NCI-H2029 treated with DMSO at 0.1 percent for 48 hours (cell line): ENCODE measurements around the gene FBXL14.
"Not testable (repeated sequence)": the region's sequence is repeated elsewhere in the genome, so short reads cannot be mapped to it uniquely, and the experiment has no call there.

Experiments
- DNase-seq: peaks from one replicate; lab custom pipeline; 2025; lab: John Stamatoyannopoulos, UW

FBXL14 gene

DNA sequence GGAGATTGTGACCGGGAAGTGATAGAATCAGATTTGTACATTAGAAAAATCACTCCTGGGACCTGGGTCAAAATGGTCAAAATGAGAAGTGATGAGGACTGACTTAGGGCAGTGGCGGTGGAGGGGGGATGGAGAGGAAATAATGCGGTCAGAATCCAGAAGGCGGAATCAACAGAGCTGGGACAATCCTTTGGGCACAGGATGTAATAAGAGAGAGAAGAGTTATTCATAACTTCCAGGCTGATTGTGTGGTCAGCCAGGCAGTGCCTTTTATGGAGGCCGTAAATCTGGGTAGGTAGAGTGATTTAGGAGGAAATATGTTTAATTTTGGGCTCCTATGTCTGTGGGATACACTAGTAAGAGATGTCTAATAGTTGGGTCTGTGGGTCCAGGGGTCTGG, 21.6 kb downstream of the FBXL14 start:
- DNase-seq = no peak

DNA sequence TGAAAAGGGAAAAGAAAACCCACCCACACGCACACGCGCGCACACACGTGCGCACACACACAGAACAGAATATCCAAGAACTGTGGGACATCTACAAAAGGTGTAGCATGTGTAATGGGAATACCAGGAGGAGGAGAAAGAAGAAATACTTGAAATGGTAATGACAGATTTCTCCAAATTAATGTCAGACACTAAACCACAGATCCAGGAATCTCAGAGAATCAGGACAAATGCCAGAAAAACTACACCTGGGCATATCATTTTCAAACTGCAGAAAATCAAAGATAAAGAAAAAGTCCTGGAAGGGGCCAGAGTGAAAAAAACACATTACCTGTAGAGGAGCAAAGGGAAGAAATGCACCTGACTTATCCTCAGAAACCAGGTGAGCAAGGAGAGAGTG, 26.5 kb downstream of the FBXL14 start:
- no peak for DNase-seq

DNA sequence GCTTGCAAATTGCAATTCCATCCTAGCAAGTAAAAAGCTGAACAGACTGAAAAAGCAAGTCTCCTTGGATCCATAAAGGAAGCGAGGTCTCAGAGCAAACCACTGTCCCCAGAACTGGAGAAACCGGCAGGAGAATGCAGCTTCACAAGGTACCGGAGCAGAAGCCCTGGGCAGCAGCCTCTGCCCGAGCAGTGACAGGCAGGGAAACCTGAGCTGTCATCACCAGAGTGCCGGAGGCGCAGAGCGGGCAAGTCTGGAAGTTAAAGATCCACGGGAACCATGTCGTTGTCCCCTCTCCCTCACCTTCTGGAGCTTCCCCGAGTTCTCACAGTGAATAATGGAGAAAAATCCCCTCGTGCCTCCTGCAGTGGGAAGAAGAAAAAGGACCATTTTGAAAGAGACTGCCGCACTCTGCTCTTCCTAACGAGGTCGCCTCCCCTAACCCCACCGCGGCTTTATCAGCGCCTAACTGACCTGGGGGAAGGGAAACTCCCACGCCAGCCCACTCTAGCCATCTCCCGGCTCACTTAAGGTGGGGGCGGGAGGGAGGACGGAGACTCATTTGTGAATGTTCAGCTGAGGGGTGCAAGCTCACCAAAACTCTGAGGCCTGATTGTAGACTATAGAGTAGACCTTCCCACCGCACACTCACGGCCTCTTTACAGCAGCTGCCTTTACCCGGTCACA, 27.8 kb downstream of the FBXL14 start:
- no peak for DNase-seq

GRCh38 chr12:1565172-1565571, 29.2 kb downstream of the FBXL14 start:
- DNase-seq = no peak

DNA sequence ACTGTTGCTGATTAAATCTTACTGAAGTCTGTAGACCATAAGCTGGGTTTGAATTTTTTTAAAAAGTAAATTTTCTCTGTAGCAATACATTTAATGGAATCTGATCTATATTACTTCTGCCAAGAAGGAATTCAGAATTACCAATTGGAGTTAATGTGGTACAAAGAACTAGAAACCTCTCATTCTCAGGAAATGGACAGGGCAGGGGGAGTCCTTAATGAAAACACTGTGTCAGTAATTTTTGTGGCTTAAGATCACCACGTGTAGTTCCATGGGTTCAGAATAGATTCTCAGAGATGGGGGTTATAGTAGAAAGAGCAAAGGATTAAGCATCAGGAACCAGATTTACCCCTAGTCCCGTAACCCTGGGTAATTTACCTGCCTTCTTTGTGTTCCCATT, 30.3 kb downstream of the FBXL14 start:
- no peak for DNase-seq

- no peak for DNase-seq
These were observed 31.5 kb downstream of the FBXL14 start for GRCh38 chr12:1562813-1563407.

- no peak for DNase-seq
These were observed 33.7 kb downstream of the FBXL14 start for GRCh38 chr12:1560704-1561103.

GRCh38 chr12:1559676-1560091, 34.7 kb downstream of the FBXL14 start:
- DNase-seq = peak; percentile 75

GRCh38 chr12:1558108-1558507, 36.3 kb downstream of the FBXL14 start:
- not testable (repeated sequence) for DNase-seq

GRCh38 chr12:1553987-1554982, 40.1 kb downstream of the FBXL14 start:
- DNase-seq = no peak

DNA sequence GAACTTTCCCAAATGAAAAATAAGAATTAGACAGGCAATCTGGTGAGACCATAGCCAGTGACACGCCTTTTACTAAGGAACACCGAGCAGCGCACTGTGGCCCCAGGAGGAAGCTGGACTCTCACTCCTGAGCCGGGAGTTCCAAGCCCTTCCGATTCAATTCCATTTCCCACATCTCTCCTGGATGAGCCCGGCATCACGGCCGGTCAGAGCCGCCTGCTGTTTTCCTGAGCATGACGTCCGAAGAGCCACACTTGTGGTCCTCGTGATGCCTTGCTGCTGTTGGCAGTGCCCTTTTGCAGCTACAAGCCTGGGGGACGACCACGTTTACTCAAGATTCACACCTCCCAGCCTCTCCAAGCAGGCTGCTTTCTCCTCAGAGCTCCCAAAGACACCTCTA, 40.8 kb downstream of the FBXL14 start:
- DNase-seq = no peak

DNA sequence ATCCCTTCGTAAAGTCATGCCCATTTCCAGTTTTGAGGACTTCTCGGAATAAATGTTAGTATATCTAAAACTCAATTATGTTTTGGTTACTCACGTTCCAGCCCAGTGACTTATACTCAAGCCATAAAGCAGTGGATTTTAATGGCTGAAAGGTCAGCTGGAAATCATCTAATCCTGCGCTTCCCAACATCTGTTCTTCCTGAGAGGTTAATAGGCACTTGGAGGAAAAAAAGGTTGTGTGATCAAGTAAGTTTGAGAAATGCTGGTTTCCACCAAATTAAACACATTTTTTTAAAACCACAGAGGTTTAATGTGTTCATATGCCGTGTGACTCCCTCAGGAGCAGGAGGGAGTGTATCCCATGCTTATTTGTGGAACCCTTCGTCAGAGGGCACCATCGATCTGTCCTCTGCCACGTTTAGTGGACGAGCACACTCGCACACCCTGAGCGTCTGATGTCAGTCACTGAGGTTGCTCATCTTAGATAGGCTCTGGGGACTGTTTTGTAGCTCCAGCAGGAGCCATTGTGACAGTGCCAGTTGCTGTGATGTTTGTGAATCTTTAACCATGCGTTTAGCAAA, 41.4 kb downstream of the FBXL14 start:
- no peak for DNase-seq

DNA sequence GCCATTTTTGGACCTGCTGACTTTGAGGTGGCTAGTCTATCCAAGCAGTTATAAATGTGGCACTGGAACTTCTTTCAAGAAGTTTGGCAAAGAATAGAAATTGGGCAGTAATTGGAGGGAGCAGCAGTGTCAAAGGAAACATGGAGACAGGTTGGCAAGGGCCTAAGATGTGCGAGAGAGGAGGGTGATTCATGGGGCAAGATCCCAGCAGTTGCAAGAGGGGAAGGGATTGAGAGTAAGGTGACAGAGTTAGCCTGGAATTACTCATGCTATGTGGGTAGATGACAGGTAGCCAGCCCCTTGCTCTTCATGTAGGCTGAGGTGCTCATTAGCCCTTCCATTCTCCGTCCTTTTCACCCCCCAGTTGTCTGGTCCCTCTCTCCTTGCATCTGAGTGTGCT, 42.2 kb downstream of the FBXL14 start:
- DNase-seq = no peak

DNA sequence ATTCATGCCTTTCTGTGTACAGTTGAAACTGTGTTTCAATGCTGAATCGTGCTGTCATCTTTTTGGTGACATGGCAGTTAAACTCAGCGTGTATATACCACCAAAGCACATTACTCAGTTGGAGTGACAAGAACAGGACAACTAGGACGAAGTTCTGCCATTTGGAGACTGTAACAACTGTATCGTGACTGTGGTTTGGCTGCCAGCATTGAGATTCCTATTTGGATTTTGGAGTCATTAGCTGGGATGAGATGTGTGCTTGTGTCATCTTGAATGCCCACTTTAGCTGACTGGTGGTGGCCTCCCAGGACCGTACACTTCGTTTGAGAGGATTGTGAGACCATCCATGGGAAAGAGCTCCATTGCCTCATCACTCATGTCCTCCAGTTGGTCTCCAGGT, 42.9 kb downstream of the FBXL14 start:
- no peak for DNase-seq

DNA sequence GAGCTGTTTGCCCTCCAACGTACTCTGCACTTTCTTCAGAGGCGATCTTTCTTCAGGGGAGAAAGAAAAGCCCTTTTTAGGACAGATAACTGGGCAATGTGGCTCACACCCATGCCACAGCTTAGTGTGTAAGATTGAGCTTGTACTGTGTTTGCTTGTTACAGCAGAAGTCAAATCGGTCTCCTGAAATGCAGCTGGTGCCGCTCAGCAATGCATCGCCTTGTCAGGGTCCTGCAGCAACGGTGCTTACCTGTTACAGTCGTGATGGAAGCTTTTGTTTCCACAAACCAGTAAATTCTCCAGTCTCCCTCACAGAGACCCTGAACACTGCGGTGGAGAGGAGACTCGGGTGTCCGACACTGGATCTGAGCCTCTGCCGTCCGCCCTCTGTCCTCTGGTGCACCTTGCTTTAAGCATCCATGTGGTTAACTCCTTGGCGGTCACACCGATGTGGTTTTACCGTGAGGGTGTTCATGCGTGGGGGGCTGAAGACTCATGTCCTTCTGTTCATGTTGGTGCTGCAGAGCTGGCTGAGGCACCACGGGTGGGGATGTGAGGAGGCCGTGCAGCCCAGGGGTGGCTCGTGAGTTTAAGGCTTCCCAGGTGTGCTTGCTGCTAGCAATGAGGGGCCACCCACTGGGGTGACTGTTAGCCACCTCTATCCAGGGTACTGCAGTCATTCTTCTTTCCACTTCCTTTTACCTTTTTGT, 47.3 kb downstream of the FBXL14 start:
- no peak for DNase-seq

DNA sequence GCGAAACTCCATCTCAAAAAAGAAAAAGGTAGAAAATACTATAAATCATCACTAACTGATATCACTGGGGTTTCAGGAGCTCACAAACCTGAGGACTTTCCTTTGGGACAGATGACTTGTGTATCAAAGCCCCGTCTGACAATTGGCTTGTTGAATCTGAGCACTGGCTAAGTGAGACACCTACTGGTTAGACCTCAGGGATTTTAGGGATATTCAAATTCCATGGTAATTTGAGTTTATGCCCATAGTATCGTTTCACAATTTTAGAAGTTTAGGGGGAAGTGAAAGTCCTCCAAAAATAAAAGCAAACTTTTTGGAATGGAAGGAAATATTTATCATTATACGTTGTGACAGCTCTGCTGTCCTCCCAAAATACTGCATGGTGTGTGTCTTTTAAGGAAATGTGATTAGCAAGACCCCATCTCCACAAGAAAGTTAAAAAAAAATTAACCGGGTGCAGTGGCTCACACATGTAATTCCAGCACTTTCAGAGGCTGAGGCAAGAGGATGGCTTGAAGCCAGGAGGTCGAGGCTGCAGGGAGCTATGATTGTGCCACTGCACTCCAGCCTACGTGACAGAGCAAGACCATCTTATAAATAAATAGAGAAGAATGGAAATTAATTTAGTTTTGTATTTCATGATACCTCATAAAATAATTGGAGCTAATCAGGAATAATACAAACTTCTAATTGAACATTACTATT, 49.2 kb downstream of the FBXL14 start:
- no peak for DNase-seq

GRCh38 chr12:1542599-1542998, 51.8 kb downstream of the FBXL14 start:
- DNase-seq = no peak

- DNase-seq = no peak
These were observed 53.7 kb downstream of the FBXL14 start for GRCh38 chr12:1540690-1541089.

DNA sequence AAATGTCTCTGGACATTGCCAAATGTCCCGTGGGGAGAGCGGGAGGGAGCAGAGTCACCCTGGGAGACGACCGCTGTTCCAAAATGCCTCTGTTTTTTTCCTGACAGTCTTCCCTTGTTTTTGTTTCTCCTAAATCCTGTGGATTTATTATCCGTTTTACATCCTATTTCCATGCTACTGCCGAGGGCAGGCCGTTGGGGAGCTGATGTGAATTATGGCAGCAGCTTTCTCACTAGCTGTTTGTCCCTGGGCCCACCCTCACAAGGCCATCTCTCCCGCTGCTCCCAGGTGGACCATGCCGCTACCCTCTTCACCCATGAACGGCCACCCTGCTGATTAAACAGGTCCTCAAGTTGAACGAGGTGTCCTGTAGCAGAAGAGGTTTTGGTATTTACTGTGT, 55.2 kb downstream of the FBXL14 start:
- no peak for DNase-seq

GRCh38 chr12:1536817-1537216, 57.6 kb downstream of the FBXL14 start:
- no peak for DNase-seq

- no peak for DNase-seq
These were observed 59.6 kb downstream of the FBXL14 start for GRCh38 chr12:1534748-1535147.
